MM.1S (cell line): Measurements from ENCODE around the gene BCL11B.

Source experiments
- DNase-seq: peaks from one replicate; pipeline ENCODE4 v3.0.0-alpha.2; 2015
- H2AFZ ChIP-seq: fragments of 300-600 bp; sonication (generic); 2 replicates; pipeline ENCODE4 v1.6.0; 2016; ENCODE audit warnings: antibody characterized with exemption, low read length
- H3F3A ChIP-seq: fragments of 300-600 bp; sonication (generic); 2 replicates; pipeline ENCODE4 v1.6.1; 2016; ENCODE audit warnings: mild to moderate bottlenecking, antibody characterized with exemption, low read length, moderate library complexity, mixed read lengths; ENCODE audit not compliant: insufficient read depth
- H3K27ac ChIP-seq: fragments of 300-600 bp; sonication (generic); 2 replicates; pipeline ENCODE4 v1.5.1; 2016; ENCODE audit warnings: mild to moderate bottlenecking, low read length
- H3K27me3 ChIP-seq: fragments of 300-600 bp; sonication (generic); replicated peaks from 2 replicates; pipeline ENCODE4 v1.6.0; 2016; ENCODE audit warnings: low read length; ENCODE audit not compliant: insufficient read depth
- H3K36me3 ChIP-seq: fragments of 300-600 bp; sonication (generic); replicated peaks from 2 replicates; pipeline ENCODE4 v1.6.1; 2016; ENCODE audit warnings: mild to moderate bottlenecking, low read length, mixed read lengths; ENCODE audit not compliant: insufficient read depth
- H3K4me1 ChIP-seq: fragments of 300-600 bp; sonication (generic); 2 replicates; pipeline ENCODE4 v1.6.1; 2016; ENCODE audit warnings: low read length, mixed read lengths
- H3K4me2 ChIP-seq: fragments of 300-600 bp; sonication (generic); 2 replicates; pipeline ENCODE4 v1.6.0; 2016; ENCODE audit warnings: low read depth, low read length
- H3K4me3 ChIP-seq: fragments of 300-600 bp; sonication (generic); 2 replicates; pipeline ENCODE4 v1.5.1; 2016; ENCODE audit warnings: low read length, mixed read lengths
- H3K79me2 ChIP-seq: fragments of 300-600 bp; sonication (generic); 2 replicates; pipeline ENCODE4 v1.6.1; 2016; ENCODE audit warnings: mixed run types, low read length, mixed read lengths
- H3K9ac ChIP-seq: fragments of 300-600 bp; sonication (generic); 2 replicates; pipeline ENCODE4 v1.6.1; 2016; ENCODE audit warnings: low read length, mixed read lengths
- H3K9me2 ChIP-seq: fragments of 300-600 bp; sonication (generic); replicated peaks from 2 replicates; pipeline ENCODE4 v1.6.1; 2016; ENCODE audit warnings: mild to moderate bottlenecking, low read length, mixed read lengths; ENCODE audit not compliant: insufficient read depth
- H3K9me3 ChIP-seq: fragments of 300-600 bp; sonication (generic); replicated peaks from 2 replicates; pipeline ENCODE4 v1.6.1; 2016; ENCODE audit warnings: mild to moderate bottlenecking, low read length, mixed read lengths; ENCODE audit not compliant: insufficient read depth
- H4K20me1 ChIP-seq: fragments of 300-600 bp; sonication (generic); 2 replicates; pipeline ENCODE4 v1.6.1; 2016; ENCODE audit warnings: mild to moderate bottlenecking, low read length, moderate library complexity, mixed read lengths; ENCODE audit not compliant: insufficient read depth
- EZH2 ChIP-seq: fragments of 300-600 bp; sonication (generic); optimal IDR thresholded peaks from 2 replicates; pipeline ENCODE3; 2017; ENCODE audit warnings: low read depth, mild to moderate bottlenecking, antibody characterized with exemption, low read length, mixed read lengths
- EZH2phosphoT487 ChIP-seq: fragments of 300-600 bp; sonication (generic); IDR thresholded peaks from 2 replicates; pipeline ENCODE4 v1.6.1; 2018; ENCODE audit warnings: antibody characterized with exemption, low read length
- TF ChIP-seq, protein P1 (sequence below): fragments of 300-600 bp; sonication (generic); IDR thresholded peaks from 2 replicates; pipeline ENCODE4 v1.5.1; 2016; ENCODE audit warnings: antibody characterized with exemption, low read length, mixed read lengths

Gene BCL11B

DNA sequence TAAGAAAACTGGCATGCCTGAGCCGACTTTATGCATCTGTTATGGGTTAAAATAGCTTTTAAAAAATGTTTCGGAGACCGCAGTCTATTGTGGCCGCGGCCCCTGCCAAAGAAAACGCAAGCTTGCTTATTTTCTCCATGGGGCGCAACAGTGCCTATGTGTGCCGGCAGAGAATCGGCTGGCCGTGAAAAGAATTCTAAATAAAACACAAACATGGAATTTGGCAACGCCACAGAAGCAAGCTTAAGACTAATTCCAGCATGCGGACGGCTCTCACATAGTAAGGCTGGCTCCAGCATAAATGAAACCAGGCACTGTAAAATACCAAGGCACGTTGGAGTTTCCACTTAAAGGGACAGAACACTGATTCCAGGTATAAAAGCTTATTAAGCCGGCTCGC, 56.7 kb downstream of the BCL11B start:
- H3K27ac ChIP-seq = no peak overlapping the region
- H2AFZ ChIP-seq = no peak overlapping the region
- DNase-seq = no peak
- no peaks in the 10 kb centered on the region for H3K9me2 ChIP-seq
- H3K36me3 ChIP-seq = no peaks in the 10 kb centered on the region
- H3K4me2 ChIP-seq = no peak overlapping the region
- H3K79me2 ChIP-seq = no peaks in the 10 kb centered on the region
- no peaks in the 10 kb centered on the region for H3K4me1 ChIP-seq
- no peak overlapping the region for H3K4me3 ChIP-seq
- no peaks in the 10 kb centered on the region for H3F3A ChIP-seq
- H4K20me1 ChIP-seq = no peaks in the 10 kb centered on the region
- H3K9me3 ChIP-seq = no peaks in the 10 kb centered on the region
- no peaks in the 10 kb centered on the region for H3K27me3 ChIP-seq
- no peak overlapping the region for H3K9ac ChIP-seq
- TF ChIP-seq, protein P1, sequence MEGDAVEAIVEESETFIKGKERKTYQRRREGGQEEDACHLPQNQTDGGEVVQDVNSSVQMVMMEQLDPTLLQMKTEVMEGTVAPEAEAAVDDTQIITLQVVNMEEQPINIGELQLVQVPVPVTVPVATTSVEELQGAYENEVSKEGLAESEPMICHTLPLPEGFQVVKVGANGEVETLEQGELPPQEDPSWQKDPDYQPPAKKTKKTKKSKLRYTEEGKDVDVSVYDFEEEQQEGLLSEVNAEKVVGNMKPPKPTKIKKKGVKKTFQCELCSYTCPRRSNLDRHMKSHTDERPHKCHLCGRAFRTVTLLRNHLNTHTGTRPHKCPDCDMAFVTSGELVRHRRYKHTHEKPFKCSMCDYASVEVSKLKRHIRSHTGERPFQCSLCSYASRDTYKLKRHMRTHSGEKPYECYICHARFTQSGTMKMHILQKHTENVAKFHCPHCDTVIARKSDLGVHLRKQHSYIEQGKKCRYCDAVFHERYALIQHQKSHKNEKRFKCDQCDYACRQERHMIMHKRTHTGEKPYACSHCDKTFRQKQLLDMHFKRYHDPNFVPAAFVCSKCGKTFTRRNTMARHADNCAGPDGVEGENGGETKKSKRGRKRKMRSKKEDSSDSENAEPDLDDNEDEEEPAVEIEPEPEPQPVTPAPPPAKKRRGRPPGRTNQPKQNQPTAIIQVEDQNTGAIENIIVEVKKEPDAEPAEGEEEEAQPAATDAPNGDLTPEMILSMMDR = no peak
- TF ChIP-seq EZH2phosphoT487 = no peak
- TF ChIP-seq EZH2 = no peak

DNA sequence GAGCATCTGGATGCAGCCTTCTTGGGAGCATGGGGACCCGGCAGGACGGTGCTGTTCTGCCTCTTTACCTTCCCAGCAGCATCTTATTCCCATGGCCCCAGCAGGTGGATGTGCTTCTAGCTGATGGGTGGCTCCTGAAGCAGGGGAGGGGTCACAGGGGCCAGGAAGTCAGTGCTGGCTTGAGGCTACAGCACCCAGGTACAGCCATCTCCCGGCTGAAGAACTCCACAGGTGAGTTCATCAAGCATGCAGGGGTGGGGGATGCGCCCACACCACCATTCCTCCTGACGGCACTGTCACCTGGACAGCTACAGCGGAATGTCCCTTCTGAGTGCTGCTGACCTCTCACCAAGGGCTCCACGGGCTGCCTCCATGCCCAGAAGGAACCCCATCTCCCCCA, 57.3 kb downstream of the BCL11B start:
- Histone ChIP-seq H3F3A (no peaks in the 10 kb centered on the region), H3K36me3 (no peaks in the 10 kb centered on the region), H3K9me2 (no peaks in the 10 kb centered on the region), H3K4me1 (no peaks in the 10 kb centered on the region), H3K9me3 (no peaks in the 10 kb centered on the region), H3K79me2 (no peaks in the 10 kb centered on the region), H2AFZ (no peak overlapping the region), H4K20me1 (no peaks in the 10 kb centered on the region), H3K4me3 (no peak overlapping the region), H3K4me2 (no peak overlapping the region), H3K27ac (no peak overlapping the region), H3K27me3 (no peaks in the 10 kb centered on the region), H3K9ac (no peak overlapping the region)
- TF ChIP-seq, protein P1 = no peak
- DNase-seq = no peak

DNA sequence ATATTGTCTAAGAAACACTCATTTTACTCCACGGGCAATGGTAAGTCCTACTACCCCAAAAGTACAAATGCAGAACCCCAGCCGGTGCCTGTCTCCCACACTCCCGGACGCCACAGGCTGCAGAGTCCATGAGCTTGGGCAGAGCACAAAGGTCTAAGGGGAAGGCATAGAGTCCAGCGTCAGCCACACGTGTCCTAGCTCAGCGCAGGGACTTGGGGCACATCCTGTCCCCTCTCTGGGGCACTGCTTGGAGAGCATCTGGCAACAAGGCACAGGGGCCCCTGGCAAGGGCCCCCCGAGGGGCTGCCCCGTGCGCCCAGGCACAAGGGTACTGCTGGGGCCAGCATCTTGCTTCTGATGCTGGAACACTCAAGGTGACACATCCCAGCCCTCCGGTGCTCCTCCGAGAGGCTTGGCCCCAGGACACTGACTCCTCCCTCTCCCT, 58.4 kb downstream of the BCL11B start:
- Histone ChIP-seq H3K79me2 (no peaks in the 10 kb centered on the region), H3K4me1 (no peaks in the 10 kb centered on the region), H3K4me3 (no peak overlapping the region), H3K36me3 (no peaks in the 10 kb centered on the region), H2AFZ (no peak overlapping the region), H3K9me3 (no peaks in the 10 kb centered on the region), H3K9ac (no peak overlapping the region), H4K20me1 (no peaks in the 10 kb centered on the region), H3K27me3 (no peaks in the 10 kb centered on the region), H3K4me2 (no peak overlapping the region), H3F3A (no peaks in the 10 kb centered on the region), H3K9me2 (no peaks in the 10 kb centered on the region), H3K27ac (no peak overlapping the region)
- no peak for DNase-seq
- TF ChIP-seq, protein P1 = no peak
- TF ChIP-seq EZH2 (no peak), EZH2phosphoT487 (no peak)
